IMR-90 (cell line): ENCODE results near the gene HAGH. TPM values are rescaled to one million over a fixed set of nuclear protein-coding genes. Genes with fewer than 3 reads are reported as not detected.

Source experiments
- ATAC-seq: fragments of 200-7000 bp; cut with Tn5 transposase; 2 replicates; pipeline ENCODE4 v1.9.1; 2020; ENCODE audit warnings: low read depth, mild to moderate bottlenecking, moderate library complexity
- BruUV-seq: library from RNA; stranded (reverse); fragments of 400-500 nt; replicated peaks from 2 replicates; lab custom pipeline; 2021; lab: Mats Ljungman, UMichigan
- CTCF ChIA-PET: fragments of 300-600 bp; formaldehyde crosslinking; extraction: SDS; loops from one replicate; lab custom pipeline; 2021; ENCODE audit warnings: antibody characterized with exemption; lab: Yijun Ruan, JAX
- POLR2A ChIA-PET: fragments of 300-600 bp; sonication (Branson Sonifier 250); formaldehyde crosslinking; loops from one replicate; lab custom pipeline; 2022; ENCODE audit warnings: antibody characterized with exemption; ENCODE audit not compliant: unreplicated experiment; lab: Charles Lee
- DNase-seq: peaks from one replicate; pipeline ENCODE4 v3.0.0; 2013
- H2AFZ ChIP-seq: replicated peaks from 2 replicates; pipeline ENCODE3; 2013; ENCODE audit warnings: low read length, mild to moderate bottlenecking; ENCODE audit not compliant: poor library complexity
- H2AK5ac ChIP-seq: 2 replicates; pipeline ENCODE4 v1.6.1; 2013; ENCODE audit warnings: low read depth, low read length, inconsistent platforms
- H2AK9ac ChIP-seq: replicated peaks from 2 replicates; pipeline ENCODE3; 2013; ENCODE audit warnings: mild to moderate bottlenecking, low read depth, low read length, moderate library complexity; ENCODE audit not compliant: poor library complexity
- H2BK120ac ChIP-seq: 2 replicates; pipeline ENCODE4 v1.6.1; 2013; ENCODE audit warnings: low read depth, low read length, inconsistent platforms
- H2BK15ac ChIP-seq: 3 replicates; pipeline ENCODE4 v1.6.1; 2013; ENCODE audit warnings: low read depth, low read length, inconsistent platforms
- H2BK20ac ChIP-seq: 2 replicates; pipeline ENCODE4 v1.6.1; 2013; ENCODE audit warnings: low read depth, mild to moderate bottlenecking, inconsistent platforms, low read length, moderate library complexity
- H2BK5ac ChIP-seq: 2 replicates; pipeline ENCODE4 v1.6.1; 2013; ENCODE audit warnings: mild to moderate bottlenecking, low read depth, low read length, inconsistent platforms; ENCODE audit not compliant: poor library complexity, severe bottlenecking
- H3K14ac ChIP-seq: replicated peaks from 2 replicates; pipeline ENCODE4 v1.6.1; 2013; ENCODE audit warnings: low read depth, low read length, inconsistent platforms
- H3K18ac ChIP-seq: 2 replicates; pipeline ENCODE4 v1.6.1; 2013; ENCODE audit warnings: low read depth, low read length, control low read depth
- H3K23ac ChIP-seq: 2 replicates; pipeline ENCODE4 v1.6.1; 2013; ENCODE audit warnings: low read depth, low read length, inconsistent platforms
- H3K27ac ChIP-seq: 2 replicates; pipeline ENCODE4 v1.5.1; 2013; ENCODE audit warnings: mild to moderate bottlenecking, control low read depth, low read length; ENCODE audit not compliant: insufficient read depth
- H3K27me3 ChIP-seq: 2 replicates; pipeline ENCODE4 v1.6.1; 2013; ENCODE audit warnings: low read length; ENCODE audit not compliant: control insufficient read depth, insufficient read depth
- H3K36me3 ChIP-seq: 2 replicates; pipeline ENCODE4 v1.6.1; 2013; ENCODE audit warnings: low read length, mixed read lengths; ENCODE audit not compliant: control insufficient read depth, insufficient read depth
- H3K4ac ChIP-seq: 2 replicates; pipeline ENCODE4 v1.6.1; 2013; ENCODE audit warnings: low read depth, low read length, inconsistent platforms
- H3K4me1 ChIP-seq: 2 replicates; pipeline ENCODE4 v1.6.1; 2013; ENCODE audit warnings: low read length, mixed read lengths; ENCODE audit not compliant: control insufficient read depth, insufficient read depth
- H3K4me2 ChIP-seq: 2 replicates; pipeline ENCODE4 v1.6.1; 2013; ENCODE audit warnings: low read depth, mild to moderate bottlenecking, control low read depth, low read length, moderate library complexity
- H3K4me3 ChIP-seq: 2 replicates; pipeline ENCODE4 v1.5.1; 2013; ENCODE audit warnings: low read depth, mild to moderate bottlenecking, control low read depth, low read length, moderate library complexity; ENCODE audit not compliant: insufficient read depth
- H3K56ac ChIP-seq: 2 replicates; pipeline ENCODE4 v1.6.1; 2013; ENCODE audit warnings: low read length, inconsistent platforms; ENCODE audit not compliant: insufficient read depth; ENCODE audit errors: extremely low read depth
- H3K79me1 ChIP-seq, 2 experiments: 2 replicates each; pipeline ENCODE4 v1.6.1; 2013; ENCODE audit warnings: low read length in 2 of 2, inconsistent platforms in 1 of 2, low read depth in 1 of 2
- H3K9ac ChIP-seq: 2 replicates; pipeline ENCODE4 v1.6.1; 2013; ENCODE audit warnings: low read depth, low read length, control low read depth
- H3K9me1 ChIP-seq: 2 replicates; pipeline ENCODE4 v1.6.1; 2013; ENCODE audit warnings: low read length, inconsistent platforms; ENCODE audit not compliant: insufficient read depth
- H3K9me3 ChIP-seq: 2 replicates; pipeline ENCODE4 v1.6.1; 2013; ENCODE audit warnings: low read length; ENCODE audit not compliant: control insufficient read depth, insufficient read depth
- H4K20me1 ChIP-seq: 2 replicates; pipeline ENCODE4 v1.6.1; 2013; ENCODE audit warnings: low read length, inconsistent platforms; ENCODE audit not compliant: insufficient read depth
- H4K5ac ChIP-seq: 2 replicates; pipeline ENCODE4 v1.6.1; 2013; ENCODE audit warnings: mild to moderate bottlenecking, low read depth, low read length, control low read depth
- H4K8ac ChIP-seq, 2 experiments: 2 replicates each; pipeline ENCODE4 v1.6.1; 2013; ENCODE audit warnings: low read depth in 2 of 2, low read length in 2 of 2, control low read depth in 1 of 2, inconsistent platforms in 1 of 2
- H4K91ac ChIP-seq: 2 replicates; pipeline ENCODE4 v1.6.1; 2013; ENCODE audit warnings: low read depth, low read length, inconsistent platforms; ENCODE audit not compliant: insufficient read depth
- RAD21 ChIP-seq: IDR thresholded peaks from 2 replicates; pipeline ENCODE4 v1.6.1; 2012; ENCODE audit warnings: low read length, improper control_type of control experiment
- RFX5 ChIP-seq: IDR thresholded peaks from 2 replicates; pipeline ENCODE4 v1.8.0; 2012; ENCODE audit warnings: low read depth, mild to moderate bottlenecking, low read length, moderate library complexity
- WGBS, 2 experiments: methylation state at CpG; one replicate each; pipeline versions ENCODE4 v1.1.5 to v1.1.7; 2013; ENCODE audit warnings: missing lambda C conversion rate in 2 of 2; ENCODE audit not compliant: insufficient read length in 1 of 2; ENCODE audit errors: extremely low coverage in 2 of 2; 5-methylcytosine and 5-hydroxymethylcytosine counted together
- dilution Hi-C: fragments of 300-500 bp; cut with HindIII; formaldehyde crosslinking; loops from one replicate; pipeline ENCODE4 v1.14.3; 2018; ENCODE audit warnings: low sequenced_read_pairs; ENCODE audit not compliant: unreplicated experiment
- in situ Hi-C: fragments of 300-500 bp; cut with MboI; formaldehyde crosslinking; loops from 3 replicates; pipeline ENCODE4 v1.14.3; 2019; ENCODE audit warnings: low sequenced_read_pairs, inconsistent platforms, mixed read lengths
- intact Hi-C: fragments of 100-400 bp; cut with micrococcal nuclease; formaldehyde crosslinking; loops from 2 replicates; pipeline ENCODE4 v1.10.0; 2022
- polyA plus RNA-seq, 3 experiments: library from polyadenylated mRNA; depleted of rRNA; stranded (reverse); fragments of >200 nt; gene quantifications; 2 replicates each; pipeline ENCODE4 v1.2.3, GENCODE V29; 2012; ENCODE audit warnings: low replicate concordance in 1 of 3
- total RNA-seq: library from RNA; depleted of rRNA; stranded (reverse); fragments of >200 nt; gene quantifications from 2 replicates; pipeline ENCODE4 v1.2.3, GENCODE V29; 2012
- TF ChIP-seq, protein P1 (sequence below): fragments of 150-350 bp; IDR thresholded peaks from 2 replicates; pipeline ENCODE4 v1.6.1; 2016; ENCODE audit warnings: low read depth, mild to moderate bottlenecking, low read length, moderate library complexity, borderline replicate concordance

Gene HAGH
- total and polyA plus RNA-seq, 2 of the 4 experiments (the other 2 are of a cell fraction) = 30.8 to 52.2 TPM

DNA sequence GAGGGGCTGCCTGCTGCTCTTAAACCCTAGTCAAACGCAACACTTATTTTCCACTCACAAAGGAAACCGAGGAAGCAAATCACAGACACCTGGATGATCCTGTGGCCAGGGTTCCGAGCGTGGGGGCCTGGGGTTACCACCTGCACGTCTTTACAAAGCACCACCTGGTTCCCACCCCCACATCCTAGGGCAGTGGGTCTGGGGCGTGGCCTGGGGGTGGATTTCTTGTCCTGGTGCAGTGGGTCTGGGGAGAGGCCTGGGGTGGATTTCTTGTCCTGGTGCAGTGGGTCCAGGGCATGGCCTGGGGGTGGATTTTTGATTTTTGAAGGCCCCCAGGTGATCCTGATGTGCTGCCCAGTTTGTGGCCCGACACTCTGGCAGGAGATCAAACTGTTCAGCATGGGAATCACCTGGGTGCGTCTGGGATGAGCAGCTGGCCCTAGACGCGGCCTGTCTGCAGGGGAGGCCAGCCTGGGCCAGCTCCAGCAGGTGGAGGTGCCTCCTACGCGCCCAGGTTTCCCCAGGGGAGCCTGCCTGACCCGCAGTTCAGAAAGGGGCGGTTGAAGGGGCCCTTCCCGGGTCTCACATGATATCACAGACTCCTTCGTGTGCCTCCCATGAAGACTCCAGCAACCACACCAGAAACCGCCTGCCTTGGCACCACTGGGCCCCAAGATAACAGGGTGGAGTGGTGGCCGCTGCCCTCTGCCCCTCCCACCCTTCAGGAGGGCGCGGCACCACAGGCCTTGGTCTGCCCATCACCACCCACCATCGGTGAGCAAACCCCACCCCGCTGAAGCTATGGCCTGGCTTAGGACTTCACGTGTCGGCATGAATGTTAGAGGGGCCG is 6.3 kb downstream of the HAGH start (continued):
- TF ChIP-seq, protein P1, sequence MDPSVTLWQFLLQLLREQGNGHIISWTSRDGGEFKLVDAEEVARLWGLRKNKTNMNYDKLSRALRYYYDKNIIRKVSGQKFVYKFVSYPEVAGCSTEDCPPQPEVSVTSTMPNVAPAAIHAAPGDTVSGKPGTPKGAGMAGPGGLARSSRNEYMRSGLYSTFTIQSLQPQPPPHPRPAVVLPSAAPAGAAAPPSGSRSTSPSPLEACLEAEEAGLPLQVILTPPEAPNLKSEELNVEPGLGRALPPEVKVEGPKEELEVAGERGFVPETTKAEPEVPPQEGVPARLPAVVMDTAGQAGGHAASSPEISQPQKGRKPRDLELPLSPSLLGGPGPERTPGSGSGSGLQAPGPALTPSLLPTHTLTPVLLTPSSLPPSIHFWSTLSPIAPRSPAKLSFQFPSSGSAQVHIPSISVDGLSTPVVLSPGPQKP = no peak

DNA sequence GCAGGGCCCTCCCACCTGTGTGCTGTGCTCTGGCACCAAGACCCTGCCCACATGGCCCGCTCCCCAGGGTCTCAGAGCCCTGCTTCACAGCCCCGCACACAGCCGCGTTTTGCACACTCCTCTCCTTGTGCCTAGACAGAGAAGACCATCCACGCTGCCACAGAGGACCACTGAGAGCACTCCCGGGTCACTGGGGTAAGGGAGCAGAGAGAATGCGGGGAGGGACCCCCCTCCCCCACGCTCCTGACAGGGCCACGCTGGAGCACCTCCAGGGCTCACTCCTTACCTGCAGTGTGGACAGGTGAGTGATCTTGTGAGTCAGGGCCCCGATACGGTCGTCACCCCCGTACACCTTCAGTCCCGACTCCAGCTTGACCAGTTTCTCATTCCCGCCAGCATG is 7.0 kb downstream of the HAGH start:
- H3K23ac ChIP-seq = no peak overlapping the region
- intact Hi-C loops (no loop called here), in situ Hi-C loops (no loop called here), dilution Hi-C loops (no loop called here)
- peaks cover 2% of the 10 kb centered on the region; the same call in 1 of the 2 replicates for H3K9me1 ChIP-seq
- H4K91ac ChIP-seq = no peak overlapping the region
- no peak overlapping the region for H3K27ac ChIP-seq
- H2BK120ac ChIP-seq = no peak overlapping the region
- H3K27me3 ChIP-seq = no peaks in the 10 kb centered on the region
- no peak overlapping the region for H3K18ac ChIP-seq
- peaks cover 0 to 16% of the 10 kb centered on the region in 2 experiments; a peak in 2 of 4 replicates for H3K79me1 ChIP-seq
- no peaks in the 10 kb centered on the region for H3K4me1 ChIP-seq
- POLR2A ChIA-PET = no interaction called here
- no peak overlapping the region for H2BK5ac ChIP-seq
- BruUV-seq = no TSS peak
- CTCF ChIA-PET = no interaction called here
- H4K20me1 ChIP-seq = 0 out of 2 replicates have a peak, but pooled peaks cover 3% of the 10 kb centered on the region
- no peak overlapping the region for H3K9ac ChIP-seq
- H3K4me2 ChIP-seq = no peak overlapping the region
- no peak overlapping the region for H2BK15ac ChIP-seq
- DNase-seq = no peak
- no peak overlapping the region for H3K14ac ChIP-seq
- H2AK5ac ChIP-seq = no peak overlapping the region
- no peak for TF ChIP-seq RAD21
- TF ChIP-seq RFX5 = no peak
- no peak overlapping the region for H4K8ac ChIP-seq
- H3K9me3 ChIP-seq = no peaks in the 10 kb centered on the region
- H3K4me3 ChIP-seq = no peak overlapping the region
- H3K56ac ChIP-seq = no peak overlapping the region
- no peak overlapping the region for H2AFZ ChIP-seq
- WGBS, 2 experiments = 96% methylated on average over 5 of the region's 15 CpGs; no CpG with 5 or more reads in 1 of the 2 experiments
- H4K5ac ChIP-seq = no peak overlapping the region
- H2BK20ac ChIP-seq = no peak overlapping the region
- ATAC-seq = no peak
- peaks cover 18% of the 10 kb centered on the region for H3K36me3 ChIP-seq
- no peak overlapping the region for H2AK9ac ChIP-seq
- H3K4ac ChIP-seq = no peak overlapping the region
